OCI-LY1 (cell line): ENCODE measurements around the gene GTSE1.
A peak's percentile ranks its signal among the peaks of the same experiment; 100 is the strongest.

Source experiments
- H2AFZ ChIP-seq: fragments of 200-600 bp; sonication (generic), shearing (Covaris generic); 2 replicates; pipeline ENCODE4 v1.6.0; 2014; ENCODE audit warnings: antibody characterized with exemption, mild to moderate bottlenecking, low read length
- H3F3A ChIP-seq: fragments of 200-600 bp; sonication (generic), shearing (Covaris generic); 2 replicates; pipeline ENCODE4 v1.6.0; 2014; ENCODE audit warnings: mild to moderate bottlenecking, antibody characterized with exemption, low read length, moderate library complexity; ENCODE audit not compliant: insufficient read depth
- H3K27ac ChIP-seq: fragments of 200-600 bp; sonication (generic); 2 replicates; pipeline ENCODE4 v1.5.1; 2014; ENCODE audit warnings: low read length, mixed run types, mild to moderate bottlenecking, low read depth; ENCODE audit not compliant: poor library complexity, severe bottlenecking
- H3K27me3 ChIP-seq: fragments of 200-600 bp; sonication (generic); 2 replicates; pipeline ENCODE4 v1.6.0; 2014; ENCODE audit warnings: antibody characterized with exemption, mild to moderate bottlenecking, low read length, moderate library complexity; ENCODE audit not compliant: insufficient read depth
- H3K36me3 ChIP-seq: fragments of 200-600 bp; sonication (generic); 2 replicates; pipeline ENCODE4 v1.6.1; 2014; ENCODE audit warnings: mild to moderate bottlenecking, antibody characterized with exemption, low read length, moderate library complexity, mixed read lengths; ENCODE audit not compliant: insufficient read depth
- H3K4me1 ChIP-seq: fragments of 200-600 bp; sonication (generic); 2 replicates; pipeline ENCODE4 v1.5.1; 2014; ENCODE audit warnings: mild to moderate bottlenecking, low read length, moderate library complexity; ENCODE audit not compliant: insufficient read depth, severe bottlenecking
- H3K4me2 ChIP-seq: fragments of 200-600 bp; sonication (generic), shearing (Covaris generic); 2 replicates; pipeline ENCODE4 v1.6.1; 2014; ENCODE audit warnings: low read length
- H3K4me3 ChIP-seq: fragments of 200-600 bp; sonication (generic); 2 replicates; pipeline ENCODE4 v1.5.1; 2014; ENCODE audit warnings: low read length, low read depth, mild to moderate bottlenecking, mixed read lengths; ENCODE audit not compliant: poor library complexity, severe bottlenecking
- H3K79me2 ChIP-seq: fragments of 200-600 bp; shearing (Covaris generic); 2 replicates; pipeline ENCODE4 v1.6.1; 2016; ENCODE audit warnings: mixed run types, low read length, mixed read lengths; ENCODE audit not compliant: insufficient read depth
- H3K9ac ChIP-seq: fragments of 200-600 bp; sonication (generic), shearing (Covaris generic); 2 replicates; pipeline ENCODE4 v1.6.1; 2014; ENCODE audit warnings: mild to moderate bottlenecking, low read length, mixed read lengths
- H3K9me2 ChIP-seq: fragments of 200-600 bp; sonication (generic), shearing (Covaris generic); 2 replicates; pipeline ENCODE4 v1.6.1; 2014; ENCODE audit warnings: low read depth, mild to moderate bottlenecking, low read length, mixed read lengths
- H3K9me3 ChIP-seq: fragments of 200-600 bp; shearing (Covaris generic); 2 replicates; pipeline ENCODE4 v1.6.1; 2014; ENCODE audit warnings: low read length, mixed read lengths
- H4K20me1 ChIP-seq: fragments of 200-600 bp; sonication (generic), shearing (Covaris generic); 2 replicates; pipeline ENCODE4 v1.6.0; 2016; ENCODE audit warnings: mild to moderate bottlenecking, low read length; ENCODE audit not compliant: insufficient read depth
- EZH2 ChIP-seq: fragments of 200-600 bp; sonication (generic), shearing (Covaris generic); IDR thresholded peaks from 2 replicates; pipeline ENCODE4 v1.8.0; 2017; ENCODE audit warnings: borderline replicate concordance, mixed run types, mild to moderate bottlenecking, antibody characterized with exemption, low read length, moderate library complexity, mixed read lengths
- TF ChIP-seq, protein P1 (sequence below): fragments of 200-600 bp; sonication (generic), shearing (Covaris generic); IDR thresholded peaks from 2 replicates; pipeline ENCODE4 v1.5.1; 2017; ENCODE audit warnings: mild to moderate bottlenecking, antibody characterized with exemption, low read length, moderate library complexity, mixed read lengths

GTSE1 gene

DNA sequence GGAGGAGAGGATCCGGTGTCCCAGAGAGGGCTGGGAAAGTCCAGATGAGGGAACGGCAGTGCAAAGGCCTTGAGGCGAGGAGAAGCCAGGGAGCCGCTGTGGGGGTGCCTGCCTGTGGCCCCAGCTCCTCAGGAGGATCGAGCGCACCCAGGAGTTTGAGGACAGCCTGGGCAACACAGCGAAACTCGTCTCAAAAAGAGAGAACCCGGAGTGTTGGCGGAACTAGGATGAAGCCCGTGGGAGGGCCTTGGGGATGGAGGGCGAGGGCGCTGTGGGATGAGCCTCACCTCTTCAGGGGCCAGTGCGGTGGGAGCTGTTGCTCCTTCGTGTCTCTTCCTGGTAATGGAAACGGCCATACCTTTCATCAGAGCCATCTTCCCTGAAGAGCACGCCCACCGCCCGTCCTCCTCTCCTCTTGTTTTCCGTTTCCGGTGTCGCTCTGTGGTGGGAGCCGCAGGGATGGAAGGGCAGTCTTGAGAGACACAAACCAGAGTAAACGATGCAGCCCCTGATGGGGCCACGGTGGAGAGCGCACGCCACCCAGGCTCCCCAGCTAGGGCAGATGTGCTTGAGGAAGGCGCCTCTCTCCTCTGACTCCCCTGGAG lies 54.6 kb downstream of the GTSE1 start:
- H3F3A ChIP-seq: no peaks in the 10 kb centered on the region
- peaks cover 96% of the 10 kb centered on the region for H3K36me3 ChIP-seq
- peaks cover 11% of the 10 kb centered on the region for H3K4me1 ChIP-seq
- H3K9me3 ChIP-seq: no peaks in the 10 kb centered on the region
- H3K27ac ChIP-seq: no peak overlapping the region
- TF ChIP-seq, protein P1, sequence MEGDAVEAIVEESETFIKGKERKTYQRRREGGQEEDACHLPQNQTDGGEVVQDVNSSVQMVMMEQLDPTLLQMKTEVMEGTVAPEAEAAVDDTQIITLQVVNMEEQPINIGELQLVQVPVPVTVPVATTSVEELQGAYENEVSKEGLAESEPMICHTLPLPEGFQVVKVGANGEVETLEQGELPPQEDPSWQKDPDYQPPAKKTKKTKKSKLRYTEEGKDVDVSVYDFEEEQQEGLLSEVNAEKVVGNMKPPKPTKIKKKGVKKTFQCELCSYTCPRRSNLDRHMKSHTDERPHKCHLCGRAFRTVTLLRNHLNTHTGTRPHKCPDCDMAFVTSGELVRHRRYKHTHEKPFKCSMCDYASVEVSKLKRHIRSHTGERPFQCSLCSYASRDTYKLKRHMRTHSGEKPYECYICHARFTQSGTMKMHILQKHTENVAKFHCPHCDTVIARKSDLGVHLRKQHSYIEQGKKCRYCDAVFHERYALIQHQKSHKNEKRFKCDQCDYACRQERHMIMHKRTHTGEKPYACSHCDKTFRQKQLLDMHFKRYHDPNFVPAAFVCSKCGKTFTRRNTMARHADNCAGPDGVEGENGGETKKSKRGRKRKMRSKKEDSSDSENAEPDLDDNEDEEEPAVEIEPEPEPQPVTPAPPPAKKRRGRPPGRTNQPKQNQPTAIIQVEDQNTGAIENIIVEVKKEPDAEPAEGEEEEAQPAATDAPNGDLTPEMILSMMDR: no peak
- TF ChIP-seq EZH2: no peak
- no peaks in the 10 kb centered on the region for H3K79me2 ChIP-seq
- no peaks in the 10 kb centered on the region for H3K9me2 ChIP-seq
- H2AFZ ChIP-seq: no peak overlapping the region
- H3K4me2 ChIP-seq: no peak overlapping the region
- H3K9ac ChIP-seq: no peak overlapping the region
- no peaks in the 10 kb centered on the region for H4K20me1 ChIP-seq
- no peak overlapping the region for H3K4me3 ChIP-seq
- no peaks in the 10 kb centered on the region for H3K27me3 ChIP-seq

DNA sequence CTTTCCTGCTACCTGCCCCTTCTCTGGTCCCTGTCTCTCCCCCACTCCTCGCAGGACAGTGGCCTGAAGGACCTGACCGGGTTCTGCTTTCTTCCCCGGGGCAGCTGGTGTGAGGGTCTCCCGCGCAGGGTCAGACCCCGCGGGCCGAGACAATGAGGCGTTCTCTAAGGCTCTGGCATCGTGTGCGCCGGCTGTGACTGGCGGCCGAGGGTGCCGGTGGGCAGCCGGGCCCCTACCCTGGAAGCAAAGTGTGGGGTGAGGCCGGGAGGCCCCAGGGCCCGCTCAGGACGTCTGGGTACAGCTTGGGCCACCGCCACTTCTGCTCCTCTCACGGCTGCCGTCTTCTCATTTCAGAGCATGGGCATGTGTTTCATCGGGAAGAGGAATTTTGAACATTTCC lies 55.1 kb downstream of the GTSE1 start:
- Histone ChIP-seq H3F3A (no peaks in the 10 kb centered on the region), H3K9me2 (no peaks in the 10 kb centered on the region), H3K36me3 (peaks cover 96% of the 10 kb centered on the region), H3K9me3 (no peaks in the 10 kb centered on the region), H3K4me3 (no peak overlapping the region), H3K9ac (no peak overlapping the region), H4K20me1 (no peaks in the 10 kb centered on the region), H2AFZ (no peak overlapping the region), H3K4me2 (no peak overlapping the region), H3K27ac (no peak overlapping the region), H3K27me3 (no peaks in the 10 kb centered on the region), H3K4me1 (peaks cover 11% of the 10 kb centered on the region), H3K79me2 (no peaks in the 10 kb centered on the region)
- TF ChIP-seq EZH2: no peak
- TF ChIP-seq, protein P1: no peak

DNA sequence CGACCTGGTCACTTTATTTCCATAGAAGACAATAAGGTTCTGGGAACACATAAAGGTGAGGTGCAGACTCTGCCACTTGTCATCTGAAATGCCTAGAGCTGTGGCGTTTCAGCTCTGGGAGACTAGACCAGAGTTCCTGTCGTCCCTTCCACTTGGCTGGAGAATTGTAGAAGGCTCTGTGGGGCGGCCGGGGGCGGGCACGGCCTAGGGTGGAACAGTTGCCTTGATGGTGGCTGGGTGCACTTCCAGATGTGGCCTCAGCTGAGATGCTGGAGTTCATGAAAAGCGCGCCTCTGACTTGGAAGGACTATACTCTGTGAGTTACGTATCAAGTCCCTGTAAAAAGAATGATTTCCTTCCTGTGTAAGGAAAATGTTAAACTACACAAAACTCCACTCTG lies 55.6 kb downstream of the GTSE1 start:
- Histone ChIP-seq H3K27ac (peak overlapping the region; percentile 21), H3K27me3 (no peaks in the 10 kb centered on the region), H3F3A (no peaks in the 10 kb centered on the region), H3K9me3 (no peaks in the 10 kb centered on the region), H3K36me3 (peaks cover 97% of the 10 kb centered on the region), H4K20me1 (no peaks in the 10 kb centered on the region), H3K4me2 (no peak overlapping the region), H3K4me1 (peaks cover 11% of the 10 kb centered on the region), H2AFZ (no peak overlapping the region), H3K9me2 (no peaks in the 10 kb centered on the region), H3K79me2 (no peaks in the 10 kb centered on the region), H3K4me3 (no peak overlapping the region), H3K9ac (no peak overlapping the region)
- no peak for TF ChIP-seq EZH2
- TF ChIP-seq, protein P1: no peak
